Lower lobe of right lung (tissue), 2 donors: ENCODE results near the gene GP1BB. TPM values are rescaled to one million over a fixed set of nuclear protein-coding genes. Genes with fewer than 3 reads are reported as not detected.

Experiments used
- ATAC-seq, 2 donors: fragments of 200-7000 bp; cut with Tn5 transposase; one replicate each; pipeline ENCODE4 v1.9.1; 2020 to 2022; ENCODE audit warnings: mild to moderate bottlenecking in 2 of 2, moderate library complexity in 2 of 2
- DNase-seq: peaks from one replicate; pipeline ENCODE4 v3.0.0-alpha.2; 2020
- H3K27ac ChIP-seq: fragments of 200-600 bp; one replicate; pipeline ENCODE4 v1.8.0; 2022
- H3K27me3 ChIP-seq: fragments of 200-600 bp; one replicate; pipeline ENCODE4 v1.8.0; 2022; ENCODE audit warnings: low read depth
- H3K36me3 ChIP-seq: fragments of 200-600 bp; one replicate; pipeline ENCODE4 v1.8.0; 2022; ENCODE audit warnings: mild to moderate bottlenecking
- H3K4me1 ChIP-seq: fragments of 200-600 bp; one replicate; pipeline ENCODE4 v1.8.0; 2022
- H3K4me3 ChIP-seq: fragments of 200-600 bp; one replicate; pipeline ENCODE4 v1.8.0; 2022; ENCODE audit warnings: mild to moderate bottlenecking
- H3K9me3 ChIP-seq: fragments of 200-600 bp; one replicate; pipeline ENCODE4 v1.8.0; 2022
- CTCF ChIP-seq: fragments of 200-600 bp; IDR thresholded peaks from one replicate; pipeline ENCODE4 v1.8.0; 2022; ENCODE audit warnings: antibody characterized with exemption, mild to moderate bottlenecking
- intact Hi-C: fragments of 100-400 bp; cut with DNase I; formaldehyde crosslinking; loops from one replicate; pipeline ENCODE4 v1.11.0; 2022
- total RNA-seq: library from RNA; stranded (reverse); fragmentation: NEBNext Ultra II Directional; extraction: Animal tissue kit (Norgen Biotek cat#: 25700); gene quantifications from one replicate; pipeline ENCODE4 v1.2.1, GENCODE V29; 2021
- donor health status: DM: no; HTN: yes; CAD: no; lungs with severe emphysema.

The GP1BB gene
- total RNA-seq, 1 donor from 2014 or later, result 2.8 TPM

GRCh38 chr22:19718456-19719049 is 4.8 kb upstream of the GP1BB start:
- no peaks in the 10 kb centered on the region for H3K9me3 ChIP-seq
- H3K4me1 ChIP-seq, result peaks cover 32% of the 10 kb centered on the region
- intact Hi-C loops, result no loop called here
- H3K27me3 ChIP-seq, result peaks cover 82% of the 10 kb centered on the region
- ATAC-seq (peak in 1 of 2 donors; percentile 1), DNase-seq (no peak)
- no peak for TF ChIP-seq CTCF
- no peaks in the 10 kb centered on the region for H3K36me3 ChIP-seq
- H3K4me3 ChIP-seq, result peak overlapping the region; percentile 61
- H3K27ac ChIP-seq, result peak overlapping the region; percentile 24

- peaks cover 35% of the 10 kb centered on the region for H3K4me1 ChIP-seq
- intact Hi-C loops, result no loop called here
- no peak for ATAC-seq
- H3K36me3 ChIP-seq, result no peaks in the 10 kb centered on the region
- H3K9me3 ChIP-seq, result no peaks in the 10 kb centered on the region
- peaks cover 80% of the 10 kb centered on the region for H3K27me3 ChIP-seq
- no peak for TF ChIP-seq CTCF
- peak overlapping the region; percentile 24 for H3K27ac ChIP-seq
- no peak for DNase-seq
- peak overlapping the region; percentile 61 for H3K4me3 ChIP-seq
Measured at GRCh38 chr22:19719050-19719482, 4.3 kb upstream of the GP1BB start.

- DNase-seq (no peak), ATAC-seq (no peak)
- intact Hi-C loops, result no loop called here
- Histone ChIP-seq H3K27ac (no peak overlapping the region), H3K36me3 (no peaks in the 10 kb centered on the region), H3K9me3 (no peaks in the 10 kb centered on the region), H3K4me1 (peaks cover 35% of the 10 kb centered on the region), H3K27me3 (peaks cover 84% of the 10 kb centered on the region), H3K4me3 (peak overlapping the region; percentile 61)
- no peak for TF ChIP-seq CTCF
Measured at GRCh38 chr22:19719488-19720021, 3.8 kb upstream of the GP1BB start.

GRCh38 chr22:19720150-19720827 is 3.0 kb upstream of the GP1BB start:
- ATAC-seq (no peak), DNase-seq (no peak)
- intact Hi-C loops, result no loop called here
- Histone ChIP-seq H3K4me1 (peaks cover 30% of the 10 kb centered on the region), H3K36me3 (no peaks in the 10 kb centered on the region), H3K27ac (no peak overlapping the region), H3K9me3 (no peaks in the 10 kb centered on the region), H3K4me3 (no peak overlapping the region), H3K27me3 (peaks cover 78% of the 10 kb centered on the region)
- no peak for TF ChIP-seq CTCF

GRCh38 chr22:19720999-19721329 is 2.4 kb upstream of the GP1BB start:
- no peak for TF ChIP-seq CTCF
- Histone ChIP-seq H3K4me3 (no peak overlapping the region), H3K36me3 (no peaks in the 10 kb centered on the region), H3K27ac (no peak overlapping the region), H3K9me3 (no peaks in the 10 kb centered on the region), H3K27me3 (peaks cover 71% of the 10 kb centered on the region), H3K4me1 (peaks cover 30% of the 10 kb centered on the region)
- ATAC-seq (no peak), DNase-seq (no peak)
- intact Hi-C loops, result no loop called here
